CD4-positive, alpha-beta T cell treated with Interleukin-4 for 4 hours (primary cell): ENCODE measurements around the gene NOL9.

ENCODE experiments used
- DNase-seq: peaks from one replicate; pipeline ENCODE4 v3.0.0-alpha.2; 2020

Gene NOL9

DNA sequence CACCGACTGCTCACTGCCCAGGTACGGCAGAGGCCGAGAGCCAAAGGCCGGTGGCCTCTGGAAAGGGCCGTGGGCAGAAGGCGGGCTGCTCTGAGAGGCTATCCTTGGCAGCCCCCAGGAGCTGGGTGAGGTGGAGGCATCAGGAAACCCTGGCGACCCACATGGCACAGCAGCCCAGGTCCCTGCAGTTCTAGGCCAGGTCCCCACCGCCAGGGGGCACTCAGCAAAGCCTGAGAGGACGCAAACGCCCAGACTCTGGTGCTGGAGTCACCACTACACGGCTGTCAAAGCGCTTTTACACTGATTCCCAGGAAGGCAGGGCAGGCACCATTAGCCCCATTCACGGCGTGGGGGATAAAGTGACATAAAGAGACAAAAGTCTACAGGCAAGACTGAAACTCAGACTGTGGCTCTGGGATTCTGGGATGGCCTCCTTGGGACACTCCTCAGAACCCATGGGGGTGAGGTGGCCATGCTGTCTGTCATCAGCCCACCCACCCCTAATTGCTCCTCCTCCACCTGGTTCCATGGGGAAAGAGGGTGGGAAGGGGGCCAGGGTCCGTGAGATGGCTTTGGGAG is 67.8 kb downstream of the NOL9 start:
- peak; percentile 80 for DNase-seq

- no peak for DNase-seq
Observed at GRCh38 chr1:6485168-6486101, 68.9 kb downstream of the NOL9 start.

DNA sequence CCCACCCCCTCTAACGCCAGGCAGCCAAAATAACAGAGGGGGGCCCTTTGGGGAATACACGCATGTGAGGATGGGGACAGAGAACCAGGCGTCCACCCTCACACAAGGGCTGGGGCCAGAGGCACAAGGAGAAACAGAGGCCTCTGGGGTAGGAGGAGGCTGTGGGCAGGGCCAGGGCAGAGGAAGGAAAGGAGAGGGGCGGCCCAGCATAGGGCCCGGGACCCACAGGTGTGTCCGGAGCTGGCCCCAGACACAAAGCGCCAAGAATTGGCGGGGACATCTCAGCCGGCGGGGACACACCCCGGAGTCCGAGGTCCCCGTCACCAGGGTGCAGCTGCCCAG is 69.5 kb downstream of the NOL9 start:
- no peak for DNase-seq

DNA sequence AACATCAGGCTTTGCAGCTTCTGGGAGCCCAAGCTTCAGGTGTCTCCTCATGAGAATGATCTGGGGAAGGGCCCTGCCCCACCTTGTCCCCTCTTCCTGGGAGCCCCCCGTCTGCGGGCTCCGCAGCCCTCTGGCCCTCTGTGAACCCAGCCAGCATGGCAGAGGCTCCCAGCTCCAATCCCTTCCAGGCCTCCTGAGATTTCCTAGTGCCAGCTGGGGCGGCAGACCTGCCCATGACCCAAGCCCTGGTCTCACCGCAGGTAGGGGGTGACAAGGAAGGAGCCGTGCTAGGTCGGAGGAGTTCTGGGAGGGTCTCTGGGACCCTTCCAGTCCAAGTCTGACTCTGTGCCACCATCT is 70.6 kb downstream of the NOL9 start:
- DNase-seq: no peak

DNA sequence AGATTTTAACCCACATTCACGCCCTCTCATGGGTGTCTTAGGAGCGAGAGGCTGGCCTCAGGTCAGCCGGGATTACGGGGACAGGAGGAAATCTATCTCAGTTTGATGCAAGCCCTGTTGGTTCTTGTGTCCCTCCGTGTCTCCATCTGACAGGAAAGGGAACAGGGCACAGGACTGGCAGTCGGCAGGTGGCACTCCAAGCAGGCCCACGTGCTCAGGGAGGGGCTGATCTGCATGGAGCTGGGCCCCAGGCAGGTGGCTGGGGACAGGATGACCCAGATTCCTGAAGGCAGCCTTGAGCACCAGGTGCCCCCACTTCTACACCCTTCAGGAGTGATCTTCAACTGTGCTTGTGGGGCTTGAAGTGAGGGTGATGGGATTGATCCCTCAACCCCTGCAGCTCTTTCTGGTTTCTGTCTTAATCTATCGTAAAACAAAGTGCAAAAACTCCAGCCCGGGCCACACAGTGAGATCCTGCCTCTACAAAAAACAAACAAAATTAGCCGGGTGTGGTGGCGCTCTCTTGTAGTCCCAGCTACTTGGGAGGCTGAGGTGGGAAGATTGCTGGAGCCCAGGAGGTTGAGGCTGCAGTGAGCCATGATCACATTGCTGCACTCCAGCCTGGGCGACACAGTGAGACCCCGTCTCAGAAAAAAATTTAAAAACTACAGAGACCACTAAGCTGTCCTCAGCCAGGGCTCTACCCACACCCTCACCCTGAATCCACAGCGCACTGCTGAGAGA is 71.1 kb downstream of the NOL9 start:
- DNase-seq: no peak

GRCh38 chr1:6481820-6482219 is 72.5 kb downstream of the NOL9 start:
- no peak for DNase-seq

GRCh38 chr1:6477039-6477820 is 77.1 kb downstream of the NOL9 start:
- DNase-seq: no peak

DNA sequence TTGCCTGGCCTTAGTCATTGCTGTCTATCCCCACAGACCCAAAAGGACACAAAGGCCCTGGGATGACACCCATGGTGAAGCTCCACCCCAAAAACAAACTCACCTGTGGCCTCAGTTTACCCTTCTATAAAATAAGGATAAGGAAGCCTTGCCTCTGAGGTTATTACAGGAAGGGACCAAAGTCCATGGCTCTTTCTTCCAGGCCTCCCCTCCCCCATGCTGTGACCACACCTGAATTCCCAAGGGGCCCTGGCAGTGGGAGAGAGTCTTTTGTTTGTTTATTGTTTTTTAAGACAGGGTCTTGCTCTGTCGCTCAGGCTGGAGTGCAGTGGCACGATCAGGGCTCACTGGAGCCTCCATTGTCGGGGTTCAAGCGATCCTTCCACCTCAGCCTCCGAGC is 77.8 kb downstream of the NOL9 start:
- no peak for DNase-seq

DNA sequence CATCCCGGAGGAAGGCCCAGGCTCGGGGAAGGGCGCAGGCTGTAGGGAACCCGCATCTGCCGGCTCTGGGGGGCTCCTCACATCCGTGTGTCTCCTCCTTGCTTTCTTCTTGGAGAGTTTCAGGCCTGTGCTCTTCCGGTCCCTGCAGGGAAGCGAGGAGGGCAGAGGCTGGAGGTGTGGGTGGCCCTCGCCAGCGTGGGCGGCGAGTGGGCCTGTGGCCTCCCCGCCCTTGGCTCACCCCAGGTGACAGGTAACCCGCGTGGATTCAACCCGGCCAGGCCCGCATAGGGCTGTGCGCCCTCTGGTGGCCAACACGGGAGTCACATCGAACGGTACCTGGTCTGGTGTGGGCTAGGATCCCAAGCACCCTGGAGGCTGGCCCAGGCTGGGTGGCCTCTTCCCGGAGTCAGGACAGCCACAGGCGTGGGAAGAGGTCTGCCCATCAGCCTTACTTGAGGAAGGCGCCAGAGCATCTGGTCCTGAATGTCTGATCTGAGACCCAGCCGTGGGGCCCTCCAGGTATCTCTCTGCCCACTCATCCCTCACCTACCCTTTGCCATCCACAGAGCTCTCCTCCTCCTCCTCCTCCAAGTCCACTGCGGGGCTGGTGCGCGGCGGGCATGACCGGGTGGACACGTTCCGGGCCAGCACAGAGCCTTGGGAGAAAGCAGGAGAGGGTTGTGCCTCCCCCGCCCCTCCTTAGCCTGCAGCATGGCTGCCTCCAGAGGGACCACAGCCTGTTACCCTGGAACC is 78.8 kb downstream of the NOL9 start:
- peak; percentile 78 for DNase-seq

- DNase-seq: no peak
Observed at GRCh38 chr1:6474815-6475282, 79.5 kb downstream of the NOL9 start.

DNA sequence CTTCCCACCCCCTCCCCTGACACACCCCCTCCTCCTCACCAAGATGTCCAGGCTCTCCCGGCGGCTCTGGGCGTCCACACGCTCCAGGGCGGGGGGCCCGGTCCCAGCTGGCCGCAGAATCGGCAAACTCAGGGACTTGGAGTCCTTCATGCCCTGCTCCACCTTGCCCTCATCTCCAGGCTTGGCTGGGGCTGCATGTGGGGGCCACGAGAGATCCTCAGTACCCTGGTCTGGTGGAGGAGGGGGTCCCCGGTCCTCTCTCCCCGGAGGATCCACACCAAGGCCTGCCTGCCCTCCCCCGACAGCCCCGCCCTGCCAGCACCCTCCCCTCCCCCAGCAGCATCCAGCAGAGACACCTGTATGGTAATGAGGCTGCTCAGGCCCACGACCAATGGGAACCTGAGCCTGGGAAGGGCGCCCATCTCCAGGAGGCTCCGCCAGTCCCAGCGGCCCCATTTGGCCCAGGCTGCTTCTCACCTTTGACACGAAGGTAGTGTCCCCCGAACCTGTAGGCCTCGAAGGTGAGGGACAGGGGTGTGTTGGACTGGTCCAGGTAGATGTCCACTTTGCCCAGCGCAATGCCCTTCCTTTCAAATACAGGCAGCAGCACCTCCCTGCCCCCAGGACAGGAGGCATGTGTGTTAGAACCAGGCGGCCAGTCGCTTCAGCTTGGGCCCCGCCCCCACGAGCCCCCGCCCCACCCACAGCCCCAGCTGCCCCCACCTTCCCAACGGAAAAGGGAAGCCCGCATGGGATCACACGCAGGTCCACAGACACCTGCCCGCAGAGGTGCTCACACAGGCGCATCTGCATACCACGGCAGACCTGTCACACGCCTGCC is 80.1 kb downstream of the NOL9 start:
- DNase-seq: no peak

GRCh38 chr1:6473156-6473555 is 81.2 kb downstream of the NOL9 start:
- no peak for DNase-seq

GRCh38 chr1:6472391-6472790 is 81.9 kb downstream of the NOL9 start:
- no peak for DNase-seq

DNA sequence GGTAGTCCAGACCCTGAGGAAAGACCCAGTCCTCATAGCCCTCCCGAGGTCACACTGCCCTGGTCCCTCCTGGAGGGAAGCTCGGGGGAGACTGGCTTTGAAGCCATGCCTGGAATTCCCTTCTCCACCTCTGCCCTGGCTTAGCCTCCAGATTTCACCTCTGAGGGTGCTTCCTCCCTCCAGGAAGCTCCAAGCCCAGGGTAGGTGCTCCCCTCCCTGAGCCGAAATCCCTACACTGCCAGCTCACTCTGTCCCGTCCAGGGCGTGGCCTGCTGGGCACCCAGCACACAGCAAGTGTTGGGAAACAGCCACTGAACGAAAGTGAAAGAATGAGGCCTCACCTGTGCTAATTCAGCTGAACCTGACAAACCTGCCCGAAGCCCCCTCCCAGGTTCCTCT is 82.3 kb downstream of the NOL9 start:
- DNase-seq: no peak
